Psoas muscle (tissue), 8 donors: ENCODE results near the gene NPB. TPM values are rescaled to one million over a fixed set of nuclear protein-coding genes. Genes with fewer than 3 reads are reported as not detected.
A peak's percentile ranks its signal among the peaks of the same experiment; 100 is the strongest.

ENCODE experiments used
- ATAC-seq, 4 donors: fragments of 200-7000 bp; cut with Tn5 transposase; one replicate each; pipeline ENCODE4 v1.9.1; 2020; ENCODE audit warnings: moderate library complexity in 3 of 4, mild to moderate bottlenecking in 2 of 4
- DNase-seq, 2 donors: peaks; one replicate each; pipeline ENCODE4 v3.0.0-alpha.2; 2020
- H3K27ac ChIP-seq: fragments of 200-600 bp; one replicate; pipeline ENCODE4 v1.8.0; 2022
- H3K27me3 ChIP-seq, 3 donors: fragments of 200-600 bp in 1 of 3; one replicate each; pipeline versions ENCODE4 v1.6.1 to v1.8.0; 2013 to 2022; ENCODE audit warnings: low read length in 2 of 3, mild to moderate bottlenecking in 2 of 3, moderate library complexity in 1 of 3; ENCODE audit not compliant: insufficient read depth in 3 of 3
- H3K36me3 ChIP-seq, 2 donors: fragments of 200-600 bp in 1 of 2; one replicate each; pipeline versions ENCODE4 v1.6.1 to v1.8.0; 2013 to 2022; ENCODE audit warnings: low read depth in 1 of 2, mild to moderate bottlenecking in 1 of 2, moderate library complexity in 1 of 2; ENCODE audit not compliant: insufficient read depth in 1 of 2
- H3K4me1 ChIP-seq: fragments of 200-600 bp; one replicate; pipeline ENCODE4 v1.8.0; 2022
- H3K4me3 ChIP-seq: fragments of 200-600 bp; one replicate; pipeline ENCODE4 v1.8.0; 2022; ENCODE audit warnings: mild to moderate bottlenecking
- H3K9me3 ChIP-seq: fragments of 200-600 bp; one replicate; pipeline ENCODE4 v1.8.0; 2022
- WGBS, 3 donors: extraction: QIAGEN DNeasy Blood & Tissue Kit; methylation state at CpG; one replicate each; pipeline versions ENCODE4 v1.1.6 to v1.1.7; 2013; 5-methylcytosine and 5-hydroxymethylcytosine counted together
- intact Hi-C, 2 donors: fragments of 100-400 bp; cut with DNase I; formaldehyde crosslinking; loops; one replicate each; pipeline versions ENCODE4 v1.11.0 to v1.14.2; 2022
- polyA plus RNA-seq, 3 donors: library from polyadenylated mRNA; stranded (reverse); fragments of 200-250 nt; gene quantifications; one replicate each; pipeline ENCODE4 v1.2.3, GENCODE V29; 2013
- total RNA-seq, 4 donors: library from RNA; stranded (reverse); fragmentation: NEBNext Ultra II Directional in 2 of 4; extraction: Animal tissue kit (Norgen Biotek cat#: 25700) in 2 of 4; gene quantifications; one replicate each; pipeline versions ENCODE4 v1.2.1 to v1.2.4, GENCODE V29; 2021 to 2023
- TF ChIP-seq, protein P1 (sequence below): fragments of 200-600 bp; IDR thresholded peaks from one replicate; pipeline ENCODE4 v1.8.0; 2022; ENCODE audit warnings: antibody characterized with exemption
- donor health status: healthy with polysubstance abuse.
- donor health status: DM: no; HTN: no; CAD: no; lungs with moderate emphysema.
- donor health status: Bipolar disorder and iron deficiency.
- donor health status: healthy.
- donor health status: DM: yes; HTN: yes; CAD: no.
- donor health status: DM: no; HTN: no; CAD: no.
- donor health status: DM: no; HTN: no; CAD: no.
- donor health status: DM: yes; HTN: yes; CAD: no.

The NPB gene
- total and polyA plus RNA-seq, 7 donors, result 0.42 to 2.9 (median 0.73) TPM

DNA sequence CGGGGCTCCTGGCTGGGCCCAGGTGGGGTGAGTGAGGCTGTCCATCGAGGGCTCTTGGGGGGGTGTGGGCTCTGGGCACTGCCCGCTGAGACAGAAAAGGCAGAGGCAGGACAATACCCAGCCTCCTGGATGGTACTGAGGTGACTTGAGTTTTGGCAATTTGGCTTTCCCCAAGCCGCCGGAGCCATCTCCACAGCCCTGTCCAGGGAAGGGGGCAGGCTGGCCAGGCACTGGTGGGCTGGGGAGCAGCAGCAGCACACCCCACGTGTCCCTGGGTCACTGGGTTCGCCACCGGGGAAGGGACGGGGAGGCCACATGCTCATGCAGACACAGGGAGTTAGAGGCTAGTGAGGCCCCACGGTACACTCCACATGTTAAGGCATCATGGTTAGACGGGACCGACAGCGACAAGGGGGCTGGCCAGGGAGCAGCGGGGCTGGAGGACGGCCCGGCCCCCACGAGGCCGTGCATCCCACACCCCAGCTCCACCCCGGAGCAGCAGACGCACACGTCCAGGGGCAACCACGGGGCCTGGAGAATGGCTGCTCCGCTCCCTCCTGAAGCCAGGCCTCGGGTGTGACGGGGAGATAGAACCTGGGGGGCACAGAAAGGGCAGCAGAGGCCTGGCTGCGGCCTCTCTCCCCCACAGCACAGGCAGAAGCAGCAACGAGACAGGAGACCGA is 33.9 kb upstream of the NPB start:
- peaks cover 0 to 53% of the 10 kb centered on the region in 2 donors for H3K36me3 ChIP-seq
- H3K9me3 ChIP-seq, result no peaks in the 10 kb centered on the region
- TF ChIP-seq, protein P1, sequence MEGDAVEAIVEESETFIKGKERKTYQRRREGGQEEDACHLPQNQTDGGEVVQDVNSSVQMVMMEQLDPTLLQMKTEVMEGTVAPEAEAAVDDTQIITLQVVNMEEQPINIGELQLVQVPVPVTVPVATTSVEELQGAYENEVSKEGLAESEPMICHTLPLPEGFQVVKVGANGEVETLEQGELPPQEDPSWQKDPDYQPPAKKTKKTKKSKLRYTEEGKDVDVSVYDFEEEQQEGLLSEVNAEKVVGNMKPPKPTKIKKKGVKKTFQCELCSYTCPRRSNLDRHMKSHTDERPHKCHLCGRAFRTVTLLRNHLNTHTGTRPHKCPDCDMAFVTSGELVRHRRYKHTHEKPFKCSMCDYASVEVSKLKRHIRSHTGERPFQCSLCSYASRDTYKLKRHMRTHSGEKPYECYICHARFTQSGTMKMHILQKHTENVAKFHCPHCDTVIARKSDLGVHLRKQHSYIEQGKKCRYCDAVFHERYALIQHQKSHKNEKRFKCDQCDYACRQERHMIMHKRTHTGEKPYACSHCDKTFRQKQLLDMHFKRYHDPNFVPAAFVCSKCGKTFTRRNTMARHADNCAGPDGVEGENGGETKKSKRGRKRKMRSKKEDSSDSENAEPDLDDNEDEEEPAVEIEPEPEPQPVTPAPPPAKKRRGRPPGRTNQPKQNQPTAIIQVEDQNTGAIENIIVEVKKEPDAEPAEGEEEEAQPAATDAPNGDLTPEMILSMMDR, result no peak
- H3K4me1 ChIP-seq, result peaks cover 44% of the 10 kb centered on the region
- intact Hi-C loops, result loop anchor here in 1 of 2 donors (2.0 to 5.0 kb wide), 2 partner anchors 69 to 153 kb away; partner anchors contain the start of gene PYCR1
- peak overlapping the region; percentile 99 for H3K27ac ChIP-seq
- no peaks in the 10 kb centered on the region for H3K27me3 ChIP-seq
- DNase-seq, result no peak
- H3K4me3 ChIP-seq, result no peak overlapping the region
- WGBS, 3 donors, result 57 to 79% (median 62%) methylated on average over 25 to 28 of the region's 28 CpGs
- no peak for ATAC-seq

DNA sequence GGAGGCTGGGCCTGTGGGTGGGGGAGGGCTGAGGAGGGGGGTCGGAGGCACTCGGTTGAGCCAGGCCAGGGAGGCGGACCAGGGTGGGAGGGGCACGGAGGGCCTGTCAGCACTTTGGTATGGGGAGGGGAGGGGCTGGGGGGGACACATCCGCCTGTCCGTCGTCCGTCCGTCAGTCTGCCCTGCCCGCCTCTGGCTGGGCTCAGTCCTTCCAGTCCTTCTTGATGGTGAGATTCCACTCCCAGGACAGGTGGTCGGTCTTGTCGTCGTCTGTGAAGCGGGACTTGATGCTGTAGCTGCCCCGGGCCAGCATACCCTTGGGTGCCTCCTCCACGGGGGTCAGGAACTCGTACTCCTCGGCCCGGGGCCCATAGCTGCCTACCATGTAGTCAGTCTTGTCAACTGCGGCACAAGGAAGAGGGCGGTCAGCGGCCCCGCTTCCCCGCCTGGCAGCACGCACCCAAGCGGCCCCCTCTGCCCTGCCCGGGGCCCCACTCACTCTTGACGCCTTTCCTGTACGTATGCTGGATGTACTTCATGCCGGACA is 33.3 kb upstream of the NPB start:
- WGBS, 3 donors, result 51 to 65% (median 56%) methylated on average over 21 to 30 of the region's 30 CpGs
- Histone ChIP-seq H3K27ac (peak overlapping the region; percentile 99), H3K4me3 (peak overlapping the region; percentile 74), H3K27me3 (no peaks in the 10 kb centered on the region), H3K9me3 (no peaks in the 10 kb centered on the region), H3K36me3 (peaks cover 0 to 49% of the 10 kb centered on the region in 2 donors), H3K4me1 (peaks cover 41% of the 10 kb centered on the region)
- DNase-seq, result peak; percentile 69 to 78
- intact Hi-C loops, result loop anchor here in 1 of 2 donors (2.0 to 5.0 kb wide), 2 partner anchors 69 to 152 kb away; partner anchors contain the start of gene PYCR1
- TF ChIP-seq, protein P1, result no peak
- ATAC-seq, result peak; percentile 10 to 25 (median 16)

DNA sequence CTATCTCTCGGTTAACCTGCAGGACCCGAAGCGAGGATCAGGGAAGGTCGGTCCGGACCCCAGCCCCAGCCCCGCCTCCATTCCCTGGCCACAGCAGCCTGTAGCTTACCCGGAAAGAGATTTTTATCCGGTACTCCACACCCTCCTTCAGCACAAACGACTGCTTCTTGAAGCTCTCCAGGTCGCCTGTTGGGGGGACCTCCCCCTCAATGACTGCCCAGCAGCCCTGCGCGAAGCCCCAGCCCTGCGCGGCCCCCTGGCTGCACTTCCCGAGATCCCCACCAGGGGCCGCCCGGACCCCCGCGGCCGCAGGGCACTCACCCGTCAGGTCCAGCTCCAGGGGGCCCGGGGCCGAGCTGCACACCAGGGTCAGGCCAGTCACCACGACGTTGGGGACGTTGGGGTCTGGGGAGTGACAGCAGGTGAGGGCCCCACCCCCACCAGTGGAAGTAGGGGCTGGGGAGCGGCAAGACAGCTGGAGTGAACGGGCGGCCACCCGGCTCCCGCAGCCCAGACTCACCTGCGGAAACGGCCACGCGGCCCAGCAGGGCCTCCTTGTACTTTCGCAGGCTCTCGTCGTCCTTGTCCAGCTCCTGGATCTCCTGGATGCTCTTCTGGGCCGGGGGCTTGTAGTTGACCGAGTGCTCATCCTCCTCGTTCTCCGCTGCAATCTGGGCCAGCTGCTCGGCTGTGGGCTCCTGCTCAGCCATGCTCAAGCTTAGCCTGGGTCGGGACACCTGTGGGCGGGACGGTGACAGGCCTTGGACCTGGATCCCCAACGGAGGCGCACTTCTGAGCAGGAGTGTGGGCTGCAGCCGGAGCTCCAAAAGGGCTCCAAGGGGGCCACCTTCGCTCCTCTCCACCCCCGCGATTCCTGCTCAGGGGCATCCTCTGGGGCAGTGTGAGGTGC is 32.6 kb upstream of the NPB start:
- WGBS, 3 donors, result 31 to 39% (median 33%) methylated on average over 51 to 52 of the region's 52 CpGs
- H3K4me1 ChIP-seq, result peaks cover 41% of the 10 kb centered on the region
- ATAC-seq (peak; percentile 31 to 45 (median 38)), DNase-seq (peak in 1 of 2 donors; percentile 57)
- peak overlapping the region; percentile 74 for H3K4me3 ChIP-seq
- intact Hi-C loops, result loop anchor here in 1 of 2 donors (2.0 to 5.0 kb wide), 3 partner anchors 53 to 151 kb away; partner anchors contain the start of gene PYCR1
- peak overlapping the region; percentile 99 for H3K27ac ChIP-seq
- no peaks in the 10 kb centered on the region for H3K9me3 ChIP-seq
- no peaks in the 10 kb centered on the region for H3K27me3 ChIP-seq
- H3K36me3 ChIP-seq, result peaks cover 0 to 49% of the 10 kb centered on the region in 2 donors
- TF ChIP-seq, protein P1, result peak; percentile 92

DNA sequence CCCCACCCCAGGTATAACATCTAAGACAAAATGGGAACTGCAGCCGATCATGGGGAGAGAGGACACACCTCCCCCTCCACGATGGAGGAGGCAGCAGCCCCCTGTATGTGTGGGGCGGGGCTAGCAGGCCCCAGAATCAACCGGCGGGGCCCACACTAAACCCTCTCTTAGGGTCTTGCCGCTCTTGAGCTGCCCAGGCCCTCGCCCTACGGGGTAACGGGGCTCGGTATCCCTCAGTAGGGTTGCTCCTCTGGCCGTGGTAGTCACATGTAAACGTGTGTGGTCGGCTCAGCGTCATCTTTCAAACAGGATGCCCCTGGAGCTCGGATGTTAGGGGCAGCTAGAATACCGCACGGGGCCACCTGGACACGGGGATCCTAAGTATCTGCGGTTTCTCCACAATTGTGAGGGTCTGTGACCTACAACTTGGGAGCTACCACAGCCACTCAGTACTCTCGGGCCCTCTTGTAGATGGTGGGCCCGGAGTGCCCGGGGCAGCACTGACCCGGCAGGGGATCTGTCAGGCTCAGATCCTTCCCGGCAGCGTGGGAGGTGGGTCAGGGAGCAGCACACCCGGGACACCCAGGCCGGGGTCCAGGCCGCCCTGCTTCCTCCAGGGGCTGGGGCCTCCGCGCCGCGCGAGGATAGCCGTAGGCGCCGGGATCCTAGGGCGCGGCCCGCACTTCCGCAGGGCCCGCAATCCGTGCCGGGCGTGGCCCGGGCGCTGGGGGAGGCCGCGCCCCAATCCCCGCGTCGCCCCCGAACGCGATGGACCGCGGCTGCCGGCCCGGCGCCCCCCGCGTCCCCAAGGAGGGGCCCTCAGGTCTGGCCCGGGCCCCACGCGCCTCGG is 31.7 kb upstream of the NPB start:
- Histone ChIP-seq H3K4me1 (peaks cover 41% of the 10 kb centered on the region), H3K27ac (peak overlapping the region; percentile 99), H3K9me3 (no peaks in the 10 kb centered on the region), H3K36me3 (peaks cover 0 to 42% of the 10 kb centered on the region in 2 donors), H3K4me3 (peak overlapping the region; percentile 74), H3K27me3 (no peaks in the 10 kb centered on the region)
- WGBS, 3 donors, result 5 to 9% (median 8%) methylated on average over 27 to 63 of the region's 65 CpGs
- DNase-seq, result peak in 1 of 2 donors; percentile 53
- intact Hi-C loops, result loop anchor here in 1 of 2 donors (5.0 kb wide), 1 partner anchor 52 kb away; no protein-coding TSS in a partner anchor
- ATAC-seq, result peak in 1 of 4 donors; percentile 4
- TF ChIP-seq, protein P1, result no peak
